Sciatic nerve (tissue), 2 donors: Measurements from ENCODE around the gene GNPAT. TPM values are rescaled to one million over a fixed set of nuclear protein-coding genes. Genes with fewer than 3 reads are reported as not detected.

Source experiments
- ATAC-seq: fragments of 200-7000 bp; cut with Tn5 transposase; one replicate; pipeline ENCODE4 v1.9.1; 2020; ENCODE audit warnings: mild to moderate bottlenecking, moderate library complexity
- DNase-seq: peaks from one replicate; pipeline ENCODE4 v3.0.0-alpha.2; 2020; ENCODE audit warnings: low spot score
- intact Hi-C: fragments of 100-400 bp; cut with DNase I; formaldehyde crosslinking; loops from one replicate; pipeline ENCODE4 v1.14.2; 2022
- total RNA-seq: library from RNA; stranded (reverse); fragmentation: NEBNext Ultra II Directional; extraction: Animal tissue kit (Norgen Biotek cat#: 25700); gene quantifications from one replicate; pipeline ENCODE4 v1.2.1, GENCODE V29; 2021
- donor health status: DM: no; HTN: no; CAD: no.
- donor health status: DM: no; HTN: no; CAD: no.

GNPAT gene
- total RNA-seq, 1 donor from 2014 or later, result 35.7 TPM

GRCh38 chr1:231286603-231287002 is 45.6 kb downstream of the GNPAT start:
- DNase-seq (no peak), ATAC-seq (no peak)
- intact Hi-C loops, result no loop called here

- ATAC-seq, result no peak
- intact Hi-C loops, result no loop called here
- DNase-seq, result no peak
Measured at GRCh38 chr1:231295938-231296337, 54.9 kb downstream of the GNPAT start.

- intact Hi-C loops, result no loop called here
- DNase-seq (no peak), ATAC-seq (no peak)
Measured at GRCh38 chr1:231301990-231302389, 61.0 kb downstream of the GNPAT start.

GRCh38 chr1:231310391-231310934 is 69.5 kb downstream of the GNPAT start:
- DNase-seq (no peak), ATAC-seq (no peak)
- intact Hi-C loops, result no loop called here

- intact Hi-C loops, result no loop called here
- no peak for ATAC-seq
- DNase-seq, result no peak
Measured at GRCh38 chr1:231311720-231312431, 70.9 kb downstream of the GNPAT start.

GRCh38 chr1:231312432-231312788 is 71.4 kb downstream of the GNPAT start:
- ATAC-seq (no peak), DNase-seq (no peak)
- intact Hi-C loops, result no loop called here

GRCh38 chr1:231313661-231314060 is 72.6 kb downstream of the GNPAT start:
- ATAC-seq (no peak), DNase-seq (no peak)
- intact Hi-C loops, result no loop called here

GRCh38 chr1:231315887-231316286 is 74.9 kb downstream of the GNPAT start:
- intact Hi-C loops, result no loop called here
- DNase-seq, result no peak
- no peak for ATAC-seq

GRCh38 chr1:231317306-231318014 is 76.4 kb downstream of the GNPAT start:
- intact Hi-C loops, result no loop called here
- DNase-seq (no peak), ATAC-seq (no peak)

GRCh38 chr1:231318015-231318355 is 77.0 kb downstream of the GNPAT start:
- intact Hi-C loops, result no loop called here
- DNase-seq (no peak), ATAC-seq (no peak)

- DNase-seq, result no peak
- intact Hi-C loops, result no loop called here
- ATAC-seq, result no peak
Measured at GRCh38 chr1:231318568-231318967, 77.6 kb downstream of the GNPAT start.

- ATAC-seq (no peak), DNase-seq (no peak)
- intact Hi-C loops, result no loop called here
Measured at GRCh38 chr1:231319080-231319479, 78.1 kb downstream of the GNPAT start.

GRCh38 chr1:231322880-231323530 is 82.0 kb downstream of the GNPAT start:
- ATAC-seq (no peak), DNase-seq (no peak)
- intact Hi-C loops, result no loop called here

GRCh38 chr1:231324660-231325059 is 83.6 kb downstream of the GNPAT start:
- intact Hi-C loops, result no loop called here
- no peak for DNase-seq
- ATAC-seq, result no peak

GRCh38 chr1:231326248-231326647 is 85.2 kb downstream of the GNPAT start:
- DNase-seq, result no peak
- intact Hi-C loops, result no loop called here
- no peak for ATAC-seq

Other genes starting within 250 kb of the GNPAT start
- gene FAM89A, start 201.0 kb upstream of the GNPAT start, total RNA-seq, result 11.1 TPM
- gene TRIM67, start 79.2 kb upstream of the GNPAT start, total RNA-seq, result 0.04 TPM
- gene EXOC8, start 96.6 kb downstream of the GNPAT start, total RNA-seq, result 15.9 TPM
- gene SPRTN, start 97.1 kb downstream of the GNPAT start, total RNA-seq, result 10.5 TPM
- 45.5 TPM for gene EGLN1, start 181.1 kb downstream of the GNPAT start, total RNA-seq